ENCODE results near the gene MPDZ.

MPDZ gene

GRCh38 chr9:13268469-13268868 is 11.0 kb downstream of the MPDZ start:
- H3K27me3 ChIP-seq (ENCODE audit: control insufficient read depth, insufficient read depth, low read length), result no peaks in the 10 kb centered on the region
- no peaks in the 10 kb centered on the region for H3K9me3 ChIP-seq (ENCODE audit: control insufficient read depth, low read length)
- no peak overlapping the region for H3K27ac ChIP-seq
- no peaks in the 10 kb centered on the region for H3K36me3 ChIP-seq (ENCODE audit: control insufficient read depth, insufficient read depth, low read length)
- H3K4me2 ChIP-seq (ENCODE audit: low read length), result no peak overlapping the region
- no peak overlapping the region for H2AFZ ChIP-seq
- no peaks in the 10 kb centered on the region for H3K79me2 ChIP-seq
- H3K9ac ChIP-seq, result no peak overlapping the region
- TF ChIP-seq CTCF (IDR thresholded peaks at IDR 0.05), result no peak
- no peaks in the 10 kb centered on the region for H3K4me1 ChIP-seq
- H3K4me3 ChIP-seq (ENCODE audit: low read depth, low read length), result no peak overlapping the region

GRCh38 chr9:13267743-13268142 is 11.7 kb downstream of the MPDZ start:
- no peak for TF ChIP-seq CTCF (IDR thresholded peaks at IDR 0.05)
- H3K4me3 ChIP-seq (ENCODE audit: low read depth, low read length), result no peak overlapping the region
- H3K79me2 ChIP-seq, result no peaks in the 10 kb centered on the region
- H3K4me1 ChIP-seq, result no peaks in the 10 kb centered on the region
- no peak overlapping the region for H2AFZ ChIP-seq
- no peaks in the 10 kb centered on the region for H3K9me3 ChIP-seq (ENCODE audit: control insufficient read depth, low read length)
- no peaks in the 10 kb centered on the region for H3K27me3 ChIP-seq (ENCODE audit: control insufficient read depth, insufficient read depth, low read length)
- H3K27ac ChIP-seq, result no peak overlapping the region
- no peaks in the 10 kb centered on the region for H3K36me3 ChIP-seq (ENCODE audit: control insufficient read depth, insufficient read depth, low read length)
- no peak overlapping the region for H3K4me2 ChIP-seq (ENCODE audit: low read length)
- no peak overlapping the region for H3K9ac ChIP-seq

GRCh38 chr9:13266167-13266566 is 13.3 kb downstream of the MPDZ start:
- H3K4me2 ChIP-seq (ENCODE audit: low read length), result no peak overlapping the region
- H3K27ac ChIP-seq, result no peak overlapping the region
- H3K4me3 ChIP-seq (ENCODE audit: low read depth, low read length), result no peak overlapping the region
- no peak for TF ChIP-seq CTCF (IDR thresholded peaks at IDR 0.05)
- H3K9ac ChIP-seq, result no peak overlapping the region
- H3K36me3 ChIP-seq (ENCODE audit: control insufficient read depth, insufficient read depth, low read length), result no peaks in the 10 kb centered on the region
- H3K79me2 ChIP-seq, result peaks cover 1% of the 10 kb centered on the region
- H3K4me1 ChIP-seq, result no peaks in the 10 kb centered on the region
- H3K9me3 ChIP-seq (ENCODE audit: control insufficient read depth, low read length), result no peaks in the 10 kb centered on the region
- H2AFZ ChIP-seq, result no peak overlapping the region
- no peaks in the 10 kb centered on the region for H3K27me3 ChIP-seq (ENCODE audit: control insufficient read depth, insufficient read depth, low read length)

GRCh38 chr9:13264788-13265187 is 14.7 kb downstream of the MPDZ start:
- H3K9ac ChIP-seq, result no peak overlapping the region
- no peak overlapping the region for H2AFZ ChIP-seq
- H3K4me2 ChIP-seq (ENCODE audit: low read length), result no peak overlapping the region
- H3K79me2 ChIP-seq, result peaks cover 14% of the 10 kb centered on the region
- H3K27me3 ChIP-seq (ENCODE audit: control insufficient read depth, insufficient read depth, low read length), result no peaks in the 10 kb centered on the region
- H3K4me1 ChIP-seq, result no peaks in the 10 kb centered on the region
- no peaks in the 10 kb centered on the region for H3K9me3 ChIP-seq (ENCODE audit: control insufficient read depth, low read length)
- H3K4me3 ChIP-seq (ENCODE audit: low read depth, low read length), result no peak overlapping the region
- no peak for TF ChIP-seq CTCF (IDR thresholded peaks at IDR 0.05)
- no peaks in the 10 kb centered on the region for H3K36me3 ChIP-seq (ENCODE audit: control insufficient read depth, insufficient read depth, low read length)
- no peak overlapping the region for H3K27ac ChIP-seq

GRCh38 chr9:13263511-13263910 is 16.0 kb downstream of the MPDZ start:
- no peaks in the 10 kb centered on the region for H3K27me3 ChIP-seq (ENCODE audit: control insufficient read depth, insufficient read depth, low read length)
- no peak overlapping the region for H3K4me2 ChIP-seq (ENCODE audit: low read length)
- H3K36me3 ChIP-seq (ENCODE audit: control insufficient read depth, insufficient read depth, low read length), result no peaks in the 10 kb centered on the region
- TF ChIP-seq CTCF (IDR thresholded peaks at IDR 0.05), result no peak
- H3K27ac ChIP-seq, result no peak overlapping the region
- H3K9ac ChIP-seq, result no peak overlapping the region
- H3K4me1 ChIP-seq, result no peaks in the 10 kb centered on the region
- no peak overlapping the region for H3K4me3 ChIP-seq (ENCODE audit: low read depth, low read length)
- H3K9me3 ChIP-seq (ENCODE audit: control insufficient read depth, low read length), result no peaks in the 10 kb centered on the region
- H3K79me2 ChIP-seq, result peaks cover 14% of the 10 kb centered on the region
- no peak overlapping the region for H2AFZ ChIP-seq
